Measurements from ENCODE around the gene ARL15. TPM values are rescaled to one million over a fixed set of nuclear protein-coding genes. Genes with fewer than 3 reads are reported as not detected.

The ARL15 gene
- total RNA-seq, 1 experiment from 2014 or later, result 13.0 TPM

- Histone ChIP-seq H3K4me1 (ENCODE audit: insufficient read depth, low read length) (no peaks in the 10 kb centered on the region; the same call in 1 of the 2 replicates), H3K9ac (ENCODE audit: extremely low read depth, insufficient read length, low read length) (no peak overlapping the region), H3K79me2 (ENCODE audit: insufficient read depth, low read length) (no peaks in the 10 kb centered on the region), H2AK5ac (ENCODE audit: insufficient read length, low read length) (no peak overlapping the region), H3K18ac (ENCODE audit: insufficient read length, low read depth, low read length) (no peak overlapping the region), H2BK15ac (ENCODE audit: low read depth, low read length) (no peak overlapping the region), H3T11ph (ENCODE audit: low read length) (no peak overlapping the region), H3K9me3 (ENCODE audit: control insufficient read depth, low read depth, low read length) (no peaks in the 10 kb centered on the region), H3K27me3 (ENCODE audit: insufficient read depth, low read length) (no peaks in the 10 kb centered on the region), H3K4me2 (ENCODE audit: insufficient read depth, insufficient read length, low read length) (no peak overlapping the region), H2BK5ac (ENCODE audit: insufficient read length, low read length) (no peak overlapping the region), H2AFZ (ENCODE audit: low read length) (no peak overlapping the region), H3K23me2 (ENCODE audit: insufficient read length, low read depth, low read length, poor library complexity, severe bottlenecking) (no peaks in the 10 kb centered on the region), H4K20me1 (ENCODE audit: control insufficient read depth, insufficient read depth, insufficient read length) (no peaks in the 10 kb centered on the region), H3K56ac (ENCODE audit: insufficient read length, low read depth, low read length) (no peak overlapping the region), H2BK120ac (ENCODE audit: low read depth, low read length, poor library complexity, severe bottlenecking) (no peak overlapping the region), H4K8ac (replicated peaks; ENCODE audit: insufficient read length, low read depth, low read length) (no peak overlapping the region), H3K79me1 (ENCODE audit: insufficient read depth, low read depth, low read length, poor library complexity, severe bottlenecking) (no peaks in the 10 kb centered on the region), H2BK12ac (ENCODE audit: insufficient read length, low read depth, low read length) (no peak overlapping the region), H3K23ac (ENCODE audit: insufficient read length, low read depth, low read length) (no peak overlapping the region), H3K4ac (ENCODE audit: low read depth, low read length) (no peak overlapping the region), H4K91ac (ENCODE audit: insufficient read length, low read depth, low read length) (no peak overlapping the region), H2BK20ac (ENCODE audit: low read depth, low read length, poor library complexity, severe bottlenecking) (no peak overlapping the region), H3K14ac (ENCODE audit: insufficient read depth, low read length) (no peak overlapping the region), H3K27ac (ENCODE audit: insufficient read length, low read depth, low read length) (no peak overlapping the region), H4K5ac (ENCODE audit: insufficient read length, low read depth, low read length) (no peak overlapping the region)
- Mint-ChIP-seq H3K9me3 (no peaks in the 10 kb centered on the region), H3K36me3 (ENCODE audit: insufficient read depth in 1 of 3, low read depth in 3 of 3) (no peaks in the 10 kb centered on the region), H3K4me3 (no peak overlapping the region), H3K4me1 (peaks cover 22 to 25% of the 10 kb centered on the region in 2 experiments), H3K27me3 (ENCODE audit: low read depth) (no peaks in the 10 kb centered on the region), H3K27ac (peak overlapping the region in 1 of 3 experiments; percentile 22; a peak in 1 of 7 replicates)
- DNase-seq, result no peak
- no peak for TF ChIP-seq CTCF (conservative IDR thresholded peaks at IDR 0.05)
- WGBS (ENCODE audit: extremely low coverage, insufficient read length, low lambda C conversion rate), result no CpG with 5 or more reads among the region's 5 CpGs
Observed at GRCh38 chr5:54288568-54289217, 21.7 kb downstream of the ARL15 start.
